Uterus (tissue), 2 donors: ENCODE measurements around the gene CIB2.

Source experiments
- CTCF ChIP-seq, 4 experiments: fragments of 200-600 bp in 2 of 4; fragments of 450-650 bp in 2 of 4; sonication (generic) in 2 of 4; IDR thresholded peaks; one replicate each; pipeline ENCODE4 v1.5.1; 2016 to 2019; ENCODE audit warnings: antibody characterized with exemption in 4 of 4, mild to moderate bottlenecking in 2 of 4, moderate library complexity in 1 of 4
- POLR2A ChIP-seq, 2 donors: fragments of 450-650 bp; IDR thresholded peaks; one replicate each; pipeline ENCODE4 v1.6.1; 2016; ENCODE audit warnings: antibody characterized with exemption in 2 of 2, mild to moderate bottlenecking in 1 of 2, moderate library complexity in 1 of 2

GRCh38 chr15:78063217-78063616, 68.0 kb downstream of the CIB2 start:
- TF ChIP-seq CTCF (IDR thresholded peaks at IDR 0.05) (no peak), POLR2A (IDR thresholded peaks at IDR 0.05) (no peak)
